ENCODE measurements around the gene CTR9. TPM values are rescaled to one million over a fixed set of nuclear protein-coding genes. Genes with fewer than 3 reads are reported as not detected.
A peak's percentile ranks its signal among the peaks of the same experiment; 100 is the strongest.

CTR9 gene
- total RNA-seq, 1 donor from 2014 or later = 32.5 TPM

DNA sequence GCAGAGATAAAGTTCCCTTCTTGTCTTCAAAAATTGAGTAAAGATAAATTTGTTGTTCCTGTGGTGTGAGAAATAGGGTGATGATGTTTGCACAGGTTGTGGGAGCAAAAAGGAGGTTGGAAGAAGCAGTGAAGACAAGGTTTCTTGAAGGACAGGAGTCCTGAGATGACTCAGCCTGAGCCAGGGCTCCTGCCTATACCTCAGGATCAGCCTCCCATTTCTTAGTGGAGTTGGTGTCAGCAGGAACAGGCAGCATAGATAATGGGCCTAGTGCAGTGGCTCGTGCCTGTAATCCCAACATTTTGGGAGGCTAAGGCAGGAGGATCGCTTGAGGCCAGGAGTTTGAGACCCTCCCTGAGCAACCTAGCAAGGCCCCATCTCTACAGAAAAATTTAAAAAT is 29.0 kb downstream of the CTR9 start:
- DNase-seq (ENCODE audit: low spot score) = no peak

DNA sequence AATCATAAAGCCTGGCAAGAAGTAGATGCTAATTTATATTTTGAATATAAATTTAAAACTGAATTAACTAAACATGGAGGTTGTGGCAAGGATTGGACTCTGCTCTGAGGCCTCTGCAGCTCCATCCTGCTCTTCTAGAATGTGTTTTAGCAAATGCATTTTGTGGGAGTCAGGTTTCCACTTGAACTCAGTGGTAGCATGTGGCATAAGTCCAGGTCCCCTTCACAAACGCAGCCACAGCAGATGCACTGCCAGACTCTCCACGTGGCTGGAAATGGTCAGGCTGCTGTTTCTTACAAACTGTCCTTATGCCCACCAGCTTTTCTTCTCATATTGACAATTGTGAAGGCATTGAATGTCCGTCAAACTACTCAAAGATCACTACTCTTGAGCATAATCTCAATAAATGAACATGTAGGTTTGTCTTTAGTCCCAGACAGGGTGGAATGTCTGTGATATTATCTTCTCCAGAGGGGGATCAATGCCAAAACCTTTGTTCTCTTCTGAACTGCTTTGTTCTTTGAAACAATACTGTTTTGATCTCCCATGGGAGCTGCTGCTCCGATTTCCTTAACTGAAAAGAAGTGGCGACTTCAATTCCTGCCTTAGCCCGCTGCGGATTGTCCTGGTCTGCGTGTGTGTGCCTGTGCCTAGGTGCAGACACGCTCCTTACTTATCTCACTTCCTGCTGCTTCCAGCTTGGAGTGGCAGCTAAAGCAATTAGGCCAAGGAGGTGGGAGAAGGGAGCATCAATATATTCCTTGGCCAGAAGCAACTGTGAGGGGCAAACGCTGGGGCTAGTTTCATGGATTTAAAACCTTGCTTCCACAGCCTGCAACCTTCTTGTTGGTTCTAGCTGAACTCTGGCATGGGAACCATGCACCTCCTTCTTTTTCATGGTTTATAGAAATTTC is 33.4 kb downstream of the CTR9 start:
- DNase-seq (ENCODE audit: low spot score) = no peak

- DNase-seq (ENCODE audit: low spot score) = no peak
Observed at GRCh38 chr11:10785146-10785474, 34.1 kb downstream of the CTR9 start.

GRCh38 chr11:10786451-10786850 is 35.4 kb downstream of the CTR9 start:
- no peak for DNase-seq (ENCODE audit: low spot score)

- DNase-seq (ENCODE audit: low spot score) = peak; percentile 95
Observed at GRCh38 chr11:10792385-10793068, 41.5 kb downstream of the CTR9 start.

- no peak for DNase-seq (ENCODE audit: low spot score)
Observed at GRCh38 chr11:10793470-10794255, 42.6 kb downstream of the CTR9 start.

GRCh38 chr11:10796191-10796590 is 45.1 kb downstream of the CTR9 start:
- no peak for DNase-seq (ENCODE audit: low spot score)

DNA sequence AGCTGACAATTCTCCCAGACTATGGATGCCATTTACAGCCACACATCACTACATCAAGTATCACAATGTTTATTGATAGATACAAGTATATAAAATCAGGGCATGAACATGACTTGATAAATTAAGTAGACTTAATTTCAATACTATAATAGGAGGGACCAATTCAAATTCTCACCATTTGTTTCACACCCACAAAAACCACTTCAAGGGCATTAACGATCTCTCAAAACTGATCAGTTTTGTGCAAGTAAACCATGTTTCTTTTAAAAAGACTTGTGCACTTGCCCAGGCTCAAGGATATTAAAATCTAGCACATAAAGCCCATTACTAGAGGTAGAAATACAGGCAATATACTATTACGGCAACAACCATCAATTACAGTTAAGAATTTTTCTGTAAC is 46.0 kb downstream of the CTR9 start:
- DNase-seq (ENCODE audit: low spot score) = no peak

GRCh38 chr11:10797531-10797930 is 46.5 kb downstream of the CTR9 start:
- no peak for DNase-seq (ENCODE audit: low spot score)

- DNase-seq (ENCODE audit: low spot score) = no peak
Observed at GRCh38 chr11:10798330-10798928, 47.4 kb downstream of the CTR9 start.

- no peak for DNase-seq (ENCODE audit: low spot score)
Observed at GRCh38 chr11:10800292-10800691, 49.2 kb downstream of the CTR9 start.

DNA sequence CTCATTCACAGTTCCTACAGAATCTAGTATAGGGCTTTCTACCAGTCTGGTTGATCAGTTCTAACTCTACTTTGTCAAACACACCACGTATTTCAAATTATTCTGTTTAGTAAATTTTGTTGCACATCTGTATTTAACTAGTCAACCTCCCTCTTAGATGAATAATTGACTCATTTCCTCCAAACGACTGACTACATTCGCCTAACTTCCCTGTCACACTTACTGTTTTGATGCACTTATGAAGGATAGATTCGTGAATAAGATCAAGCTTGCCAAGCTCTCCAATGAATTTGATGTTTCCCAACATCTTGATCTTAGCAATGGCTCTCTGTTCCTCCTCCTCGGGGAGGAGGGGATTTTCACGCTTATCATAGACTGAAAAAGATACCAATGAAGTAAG is 52.6 kb downstream of the CTR9 start:
- DNase-seq (ENCODE audit: low spot score) = no peak

GRCh38 chr11:10805741-10806140 is 54.7 kb downstream of the CTR9 start:
- no peak for DNase-seq (ENCODE audit: low spot score)

- DNase-seq (ENCODE audit: low spot score) = no peak
Observed at GRCh38 chr11:10806206-10806605, 55.2 kb downstream of the CTR9 start.

- DNase-seq (ENCODE audit: low spot score) = peak; percentile 91
Observed at GRCh38 chr11:10807493-10808234, 56.6 kb downstream of the CTR9 start.

GRCh38 chr11:10808235-10808552 is 57.1 kb downstream of the CTR9 start:
- DNase-seq (ENCODE audit: low spot score) = no peak

DNA sequence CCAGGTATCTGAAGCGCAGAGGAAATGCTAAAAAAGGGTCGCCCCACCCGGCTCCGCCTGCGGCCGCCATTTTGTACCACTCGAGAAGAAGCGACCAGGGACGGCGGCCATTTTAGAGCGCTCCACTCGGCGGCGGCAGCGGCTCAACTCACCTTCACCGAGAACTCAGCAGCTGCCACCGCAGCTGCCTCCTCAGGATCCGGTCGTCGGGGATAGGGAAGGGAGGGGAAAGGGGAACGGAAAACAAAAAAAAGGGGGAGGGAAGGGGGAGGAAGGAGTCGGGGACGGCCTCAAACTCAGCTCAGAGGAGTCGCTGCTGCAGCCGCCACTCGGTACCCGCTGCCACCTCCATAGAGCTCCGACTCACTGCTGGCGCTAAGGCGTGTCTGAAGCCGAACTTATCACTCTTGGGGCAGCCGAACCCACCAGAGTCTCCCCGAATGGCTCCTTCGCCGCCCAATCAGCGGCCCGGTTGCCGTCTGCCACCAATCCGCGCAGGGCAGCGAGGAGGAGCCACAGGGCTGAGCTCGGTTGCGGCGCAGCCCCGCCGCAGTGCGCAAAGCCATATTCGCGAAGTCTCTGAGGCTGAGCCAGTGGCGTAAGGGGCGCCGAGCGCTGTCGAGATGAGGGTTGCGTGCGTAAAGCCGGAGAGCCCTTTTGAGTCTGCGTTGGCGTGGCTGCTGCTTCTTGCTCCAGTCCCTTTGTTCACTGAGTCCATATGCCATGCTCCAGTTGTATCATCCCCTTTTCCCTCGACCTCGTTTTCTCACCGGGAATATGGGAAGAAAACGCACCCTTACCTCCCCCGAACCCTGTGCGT is 57.7 kb downstream of the CTR9 start, which contains the start of gene EIF4G2:
Gene EIF4G2 (minus strand): TSS at position 374 of the 820 bp plus-strand sequence.
- peak; percentile 99 for DNase-seq (ENCODE audit: low spot score)

- no peak for DNase-seq (ENCODE audit: low spot score)
Observed at GRCh38 chr11:10809373-10810160, 58.5 kb downstream of the CTR9 start.

DNA sequence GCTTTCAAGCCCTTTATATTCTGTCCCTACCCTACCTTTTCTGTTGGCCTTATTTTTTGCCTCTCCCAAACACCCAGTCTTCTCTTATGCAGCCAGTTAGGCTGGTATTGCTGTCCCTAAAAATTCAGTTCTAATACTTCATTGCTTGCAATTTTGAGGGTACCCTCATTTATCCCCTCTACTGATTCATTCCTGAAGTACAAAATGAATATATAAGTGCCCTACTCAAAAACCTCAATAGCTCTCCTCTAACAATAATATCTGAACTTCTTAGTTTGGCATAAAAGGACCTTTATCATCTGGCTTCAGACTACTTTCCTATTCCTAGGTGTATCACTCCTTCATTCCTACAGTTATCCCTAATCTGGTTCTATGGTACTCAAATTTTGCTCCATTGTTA is 62.9 kb downstream of the CTR9 start:
- no peak for DNase-seq (ENCODE audit: low spot score)

Measured in mesenteric fat pad (tissue), 1 donor.